DND-41 (cell line): ENCODE measurements around the gene CDKN2D.

Experiments
- ATAC-seq: fragments of 200-7000 bp; cut with Tn5 transposase; 3 replicates; pipeline ENCODE4 v1.9.1; 2021; ENCODE audit warnings: low read depth; ENCODE audit not compliant: insufficient read depth
- DNase-seq: peaks from one replicate; pipeline ENCODE4 v3.0.0-alpha.2; 2020
- H2AFZ ChIP-seq: 2 replicates; pipeline ENCODE4 v1.6.0; 2012; ENCODE audit warnings: low read depth, low read length
- H3K27ac ChIP-seq: 2 replicates; pipeline ENCODE4 v1.5.1; 2012; ENCODE audit warnings: low read length, inconsistent platforms
- H3K27me3 ChIP-seq: fragments of 200-600 bp; sonication (generic); 2 replicates; pipeline ENCODE4 v1.6.0; 2012; ENCODE audit warnings: low read length, mild to moderate bottlenecking, inconsistent platforms; ENCODE audit not compliant: insufficient read depth, poor library complexity
- H3K36me3 ChIP-seq: 2 replicates; pipeline ENCODE4 v1.5.1; 2012; ENCODE audit warnings: low read length, inconsistent platforms; ENCODE audit not compliant: insufficient read depth
- H3K4me1 ChIP-seq: 2 replicates; pipeline ENCODE4 v1.5.1; 2012; ENCODE audit warnings: mild to moderate bottlenecking, low read length; ENCODE audit not compliant: insufficient read depth
- H3K4me2 ChIP-seq: 2 replicates; pipeline ENCODE4 v1.6.0; 2012; ENCODE audit warnings: mild to moderate bottlenecking, moderate library complexity, low read length, inconsistent platforms; ENCODE audit not compliant: insufficient read depth
- H3K4me3 ChIP-seq, 2 experiments: fragments of 200-600 bp in 1 of 2; shearing (Covaris generic) in 1 of 2; 2 replicates each; pipeline ENCODE4 v1.5.1; 2012 to 2016; ENCODE audit warnings: inconsistent platforms in 2 of 2, low read length in 2 of 2, mild to moderate bottlenecking in 2 of 2, low read depth in 1 of 2, moderate library complexity in 1 of 2
- H3K79me2 ChIP-seq: 2 replicates; pipeline ENCODE4 v1.6.0; 2012; ENCODE audit warnings: low read length, inconsistent platforms; ENCODE audit not compliant: insufficient read depth
- H3K9ac ChIP-seq: 2 replicates; pipeline ENCODE4 v1.6.0; 2012; ENCODE audit warnings: low read depth, mild to moderate bottlenecking, inconsistent platforms, low read length, moderate library complexity
- H3K9me3 ChIP-seq: 2 replicates; pipeline ENCODE4 v1.5.1; 2012; ENCODE audit warnings: low read length, moderate library complexity, mild to moderate bottlenecking, inconsistent platforms; ENCODE audit not compliant: insufficient read depth, severe bottlenecking
- H4K20me1 ChIP-seq: 2 replicates; pipeline ENCODE4 v1.6.0; 2012; ENCODE audit warnings: low read length; ENCODE audit not compliant: insufficient read depth
- EZH2 ChIP-seq: IDR thresholded peaks from 3 replicates; pipeline ENCODE4 v1.6.1; 2012; ENCODE audit warnings: borderline replicate concordance, low read depth, mild to moderate bottlenecking, moderate library complexity, low read length, inconsistent platforms; ENCODE audit not compliant: severe bottlenecking
- TF ChIP-seq, protein P1 (sequence below): IDR thresholded peaks from 2 replicates; pipeline ENCODE4 v1.5.1; 2012; ENCODE audit warnings: borderline replicate concordance, low read length, moderate library complexity, mild to moderate bottlenecking; ENCODE audit not compliant: poor library complexity, severe bottlenecking; ENCODE audit errors: extremely low read depth

CDKN2D gene

DNA sequence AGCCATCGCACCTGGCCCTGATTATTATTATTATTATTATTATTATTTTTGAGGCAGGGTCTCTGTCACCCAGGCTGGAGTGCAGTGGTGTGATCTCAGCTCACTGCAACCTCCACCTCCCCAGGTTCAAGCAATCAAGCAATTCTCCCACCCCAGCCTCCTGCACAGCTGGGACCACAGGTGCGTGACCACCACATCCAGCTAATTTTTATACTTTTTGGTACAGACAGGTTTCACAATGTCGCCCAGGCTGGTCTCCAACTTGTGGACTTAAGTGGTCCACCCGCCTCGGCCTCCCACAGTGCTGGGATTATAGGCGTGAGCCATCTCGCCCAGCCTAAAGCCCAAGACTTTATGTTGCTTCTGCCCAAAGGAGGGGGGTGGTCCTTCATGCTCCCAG lies 24.4 kb upstream of the CDKN2D start:
- no peak for ATAC-seq
- no peak overlapping the region for H3K9ac ChIP-seq
- no peaks in the 10 kb centered on the region for H4K20me1 ChIP-seq
- no peaks in the 10 kb centered on the region for H3K9me3 ChIP-seq
- peaks cover 3% of the 10 kb centered on the region for H3K27me3 ChIP-seq
- no peaks in the 10 kb centered on the region for H3K36me3 ChIP-seq
- no peak overlapping the region for H3K4me2 ChIP-seq
- H3K4me1 ChIP-seq: no peaks in the 10 kb centered on the region
- no peak overlapping the region for H3K27ac ChIP-seq
- H2AFZ ChIP-seq: no peak overlapping the region
- no peaks in the 10 kb centered on the region for H3K79me2 ChIP-seq
- TF ChIP-seq, protein P1, sequence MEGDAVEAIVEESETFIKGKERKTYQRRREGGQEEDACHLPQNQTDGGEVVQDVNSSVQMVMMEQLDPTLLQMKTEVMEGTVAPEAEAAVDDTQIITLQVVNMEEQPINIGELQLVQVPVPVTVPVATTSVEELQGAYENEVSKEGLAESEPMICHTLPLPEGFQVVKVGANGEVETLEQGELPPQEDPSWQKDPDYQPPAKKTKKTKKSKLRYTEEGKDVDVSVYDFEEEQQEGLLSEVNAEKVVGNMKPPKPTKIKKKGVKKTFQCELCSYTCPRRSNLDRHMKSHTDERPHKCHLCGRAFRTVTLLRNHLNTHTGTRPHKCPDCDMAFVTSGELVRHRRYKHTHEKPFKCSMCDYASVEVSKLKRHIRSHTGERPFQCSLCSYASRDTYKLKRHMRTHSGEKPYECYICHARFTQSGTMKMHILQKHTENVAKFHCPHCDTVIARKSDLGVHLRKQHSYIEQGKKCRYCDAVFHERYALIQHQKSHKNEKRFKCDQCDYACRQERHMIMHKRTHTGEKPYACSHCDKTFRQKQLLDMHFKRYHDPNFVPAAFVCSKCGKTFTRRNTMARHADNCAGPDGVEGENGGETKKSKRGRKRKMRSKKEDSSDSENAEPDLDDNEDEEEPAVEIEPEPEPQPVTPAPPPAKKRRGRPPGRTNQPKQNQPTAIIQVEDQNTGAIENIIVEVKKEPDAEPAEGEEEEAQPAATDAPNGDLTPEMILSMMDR: no peak
- no peak for TF ChIP-seq EZH2
- DNase-seq: no peak
- no peak overlapping the region for H3K4me3 ChIP-seq

DNA sequence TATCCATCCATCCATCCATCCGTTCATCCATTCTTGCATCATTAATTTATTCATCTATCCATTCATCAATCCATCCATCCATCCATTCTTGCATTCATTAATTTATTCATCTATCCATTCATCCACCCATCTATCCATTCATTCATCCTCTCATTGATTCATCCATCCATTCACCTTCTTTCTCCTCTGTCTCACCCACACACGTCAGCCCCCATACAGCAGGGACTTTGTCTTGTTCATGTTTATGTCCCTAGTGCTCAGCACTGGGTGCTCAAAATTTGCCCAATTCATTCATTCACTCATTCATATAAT lies 19.0 kb upstream of the CDKN2D start:
- H4K20me1 ChIP-seq: no peaks in the 10 kb centered on the region
- H3K9ac ChIP-seq: no peak overlapping the region
- no peak overlapping the region for H3K4me3 ChIP-seq
- no peak for TF ChIP-seq EZH2
- TF ChIP-seq, protein P1: no peak
- no peak for DNase-seq
- H2AFZ ChIP-seq: no peak overlapping the region
- H3K27me3 ChIP-seq: no peaks in the 10 kb centered on the region
- H3K9me3 ChIP-seq: no peaks in the 10 kb centered on the region
- no peaks in the 10 kb centered on the region for H3K79me2 ChIP-seq
- H3K36me3 ChIP-seq: no peaks in the 10 kb centered on the region
- no peak overlapping the region for H3K4me2 ChIP-seq
- H3K27ac ChIP-seq: no peak overlapping the region
- ATAC-seq: no peak
- H3K4me1 ChIP-seq: no peaks in the 10 kb centered on the region

DNA sequence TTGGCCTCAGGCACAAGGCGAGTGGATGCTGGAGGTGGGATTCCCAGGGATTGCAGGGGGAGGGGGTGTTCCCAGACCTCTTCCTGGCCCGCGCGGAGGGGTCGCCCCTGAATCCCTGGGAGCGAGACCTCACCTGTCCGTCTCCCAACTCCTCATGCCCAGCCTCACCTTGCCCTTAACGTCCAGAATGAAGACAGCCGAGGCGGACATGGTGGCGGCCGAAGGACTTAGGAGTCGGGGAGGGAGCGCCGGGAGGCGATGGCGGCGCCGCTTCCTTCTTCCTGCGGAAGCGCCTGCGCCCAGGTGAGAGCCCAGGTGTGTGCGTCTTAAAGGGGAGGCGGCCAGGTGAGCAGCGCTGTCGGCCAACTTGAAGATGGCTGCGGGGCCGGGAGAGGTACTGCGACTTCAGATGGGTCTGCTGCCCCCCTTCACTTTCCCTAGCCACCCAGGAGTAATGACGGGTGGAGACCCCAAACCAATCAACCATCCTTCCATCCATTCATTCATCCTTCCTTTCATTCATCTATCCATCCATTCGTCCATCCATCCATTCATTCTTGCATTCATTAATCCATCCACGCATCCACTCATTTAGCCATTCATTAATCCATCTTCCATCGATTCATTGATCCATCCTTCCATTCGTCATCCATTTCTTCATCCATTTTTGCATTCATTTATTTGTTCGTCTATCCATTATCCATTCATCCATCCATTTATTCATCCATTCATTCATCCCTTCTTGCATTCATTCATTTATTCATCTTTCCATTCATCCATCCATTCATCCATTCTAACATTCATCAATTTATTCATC lies 18.5 kb upstream of the CDKN2D start, which contains the start of gene AP1M2:
Gene AP1M2, minus strand, starts transcription at position 291 of the 817 bp plus-strand sequence. Its CDS starts 81 bp downstream, at position 210.
- Histone ChIP-seq H3K27me3 (no peaks in the 10 kb centered on the region), H3K4me3 (no peak within 1 kb of the TSS), H3K27ac (no peak within 1 kb of the TSS), H2AFZ (no peak within 1 kb of the TSS), H3K9ac (no peak within 1 kb of the TSS), H4K20me1 (no peaks in the 10 kb centered on the region), H3K36me3 (no peaks in the 10 kb centered on the region), H3K9me3 (no peaks in the 10 kb centered on the region), H3K4me2 (no peak within 1 kb of the TSS), H3K4me1 (no peaks in the 10 kb centered on the region), H3K79me2 (no peaks in the 10 kb centered on the region)
- TF ChIP-seq, protein P1: no peak
- DNase-seq (no peak), ATAC-seq (no peak)
